Neural progenitor cell (in vitro differentiated cells): ENCODE measurements around the gene SURF6.

Experiments
- EZH2 ChIP-seq: fragments of 200-600 bp; sonication (generic); IDR thresholded peaks from 2 replicates; pipeline ENCODE4 v1.6.1; 2017; ENCODE audit warnings: antibody characterized with exemption, mild to moderate bottlenecking, moderate library complexity
- EZH2phosphoT487 ChIP-seq: fragments of 200-600 bp; sonication (generic); IDR thresholded peaks from 2 replicates; pipeline ENCODE4 v1.6.1; 2017; ENCODE audit warnings: antibody characterized with exemption
- TF ChIP-seq, protein P1 (sequence below): fragments of 200-600 bp; sonication (generic); IDR thresholded peaks from 2 replicates; pipeline ENCODE4 v1.5.1; 2017; ENCODE audit warnings: antibody characterized with exemption, mild to moderate bottlenecking

DNA sequence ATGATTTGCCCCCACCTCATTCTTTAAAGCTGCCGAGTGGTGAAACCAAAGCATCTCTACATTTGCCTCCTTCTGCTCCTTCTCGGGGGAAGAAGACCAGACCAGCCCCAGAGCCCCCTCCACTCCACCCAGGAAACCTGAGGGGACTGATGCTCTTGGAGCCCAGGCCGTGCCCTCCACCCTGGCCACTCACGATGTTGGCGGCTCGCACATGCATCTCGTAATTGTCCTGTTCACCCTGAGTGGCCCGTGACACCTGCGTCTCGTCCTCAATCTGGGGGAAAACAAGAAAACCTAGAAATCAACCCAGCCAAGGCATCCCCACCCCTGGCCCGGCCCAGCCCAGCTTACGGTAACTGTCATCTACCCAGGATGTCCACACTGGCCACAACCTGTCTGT, 9.0 kb upstream of the SURF6 start:
- TF ChIP-seq, protein P1, sequence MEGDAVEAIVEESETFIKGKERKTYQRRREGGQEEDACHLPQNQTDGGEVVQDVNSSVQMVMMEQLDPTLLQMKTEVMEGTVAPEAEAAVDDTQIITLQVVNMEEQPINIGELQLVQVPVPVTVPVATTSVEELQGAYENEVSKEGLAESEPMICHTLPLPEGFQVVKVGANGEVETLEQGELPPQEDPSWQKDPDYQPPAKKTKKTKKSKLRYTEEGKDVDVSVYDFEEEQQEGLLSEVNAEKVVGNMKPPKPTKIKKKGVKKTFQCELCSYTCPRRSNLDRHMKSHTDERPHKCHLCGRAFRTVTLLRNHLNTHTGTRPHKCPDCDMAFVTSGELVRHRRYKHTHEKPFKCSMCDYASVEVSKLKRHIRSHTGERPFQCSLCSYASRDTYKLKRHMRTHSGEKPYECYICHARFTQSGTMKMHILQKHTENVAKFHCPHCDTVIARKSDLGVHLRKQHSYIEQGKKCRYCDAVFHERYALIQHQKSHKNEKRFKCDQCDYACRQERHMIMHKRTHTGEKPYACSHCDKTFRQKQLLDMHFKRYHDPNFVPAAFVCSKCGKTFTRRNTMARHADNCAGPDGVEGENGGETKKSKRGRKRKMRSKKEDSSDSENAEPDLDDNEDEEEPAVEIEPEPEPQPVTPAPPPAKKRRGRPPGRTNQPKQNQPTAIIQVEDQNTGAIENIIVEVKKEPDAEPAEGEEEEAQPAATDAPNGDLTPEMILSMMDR, result no peak
- TF ChIP-seq EZH2 (no peak), EZH2phosphoT487 (no peak)
